ENCODE results near the gene RANGRF.

Gene RANGRF

DNA sequence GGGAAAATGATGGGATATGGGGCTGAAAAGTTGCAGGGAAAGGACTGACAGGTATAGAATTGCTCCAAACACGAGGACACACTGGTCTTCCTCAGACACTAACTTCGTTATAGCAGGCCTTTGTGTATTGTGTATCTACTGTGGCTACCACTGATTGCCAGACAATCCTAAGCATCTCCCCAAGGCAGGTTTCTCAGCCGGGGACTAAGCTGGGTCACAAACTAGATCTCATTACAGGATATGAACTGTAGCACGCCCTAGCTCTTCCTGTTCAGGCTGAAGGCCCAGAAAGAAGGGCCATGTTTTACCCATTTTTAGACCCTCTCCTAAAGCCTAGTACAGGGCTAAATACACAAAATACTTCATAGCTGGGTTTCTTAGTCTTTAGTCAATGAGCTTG is 5.1 kb upstream of the RANGRF start:
- H3K4me2 ChIP-seq (ENCODE audit: low read length): no peak overlapping the region
- H3K27ac ChIP-seq (ENCODE audit: low read length): no peak overlapping the region
- no peaks in the 10 kb centered on the region for H3K79me2 ChIP-seq (ENCODE audit: low read length)
- no peaks in the 10 kb centered on the region for H3K36me3 ChIP-seq (replicated peaks; ENCODE audit: low read depth, low read length)
- H3K9ac ChIP-seq (ENCODE audit: low read length): no peak overlapping the region
- no peaks in the 10 kb centered on the region for H4K20me1 ChIP-seq (ENCODE audit: insufficient read depth, low read length)
- TF ChIP-seq EZH2phosphoT487 (IDR thresholded peaks at IDR 0.05; ENCODE audit: low read depth): no peak
- TF ChIP-seq, protein P1, sequence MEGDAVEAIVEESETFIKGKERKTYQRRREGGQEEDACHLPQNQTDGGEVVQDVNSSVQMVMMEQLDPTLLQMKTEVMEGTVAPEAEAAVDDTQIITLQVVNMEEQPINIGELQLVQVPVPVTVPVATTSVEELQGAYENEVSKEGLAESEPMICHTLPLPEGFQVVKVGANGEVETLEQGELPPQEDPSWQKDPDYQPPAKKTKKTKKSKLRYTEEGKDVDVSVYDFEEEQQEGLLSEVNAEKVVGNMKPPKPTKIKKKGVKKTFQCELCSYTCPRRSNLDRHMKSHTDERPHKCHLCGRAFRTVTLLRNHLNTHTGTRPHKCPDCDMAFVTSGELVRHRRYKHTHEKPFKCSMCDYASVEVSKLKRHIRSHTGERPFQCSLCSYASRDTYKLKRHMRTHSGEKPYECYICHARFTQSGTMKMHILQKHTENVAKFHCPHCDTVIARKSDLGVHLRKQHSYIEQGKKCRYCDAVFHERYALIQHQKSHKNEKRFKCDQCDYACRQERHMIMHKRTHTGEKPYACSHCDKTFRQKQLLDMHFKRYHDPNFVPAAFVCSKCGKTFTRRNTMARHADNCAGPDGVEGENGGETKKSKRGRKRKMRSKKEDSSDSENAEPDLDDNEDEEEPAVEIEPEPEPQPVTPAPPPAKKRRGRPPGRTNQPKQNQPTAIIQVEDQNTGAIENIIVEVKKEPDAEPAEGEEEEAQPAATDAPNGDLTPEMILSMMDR (IDR thresholded peaks at IDR 0.05; ENCODE audit: low read depth, low read length): no peak
- H3K9me3 ChIP-seq (ENCODE audit: insufficient read depth, low read length): no peaks in the 10 kb centered on the region
- H3K4me1 ChIP-seq (ENCODE audit: low read length): peaks cover 12% of the 10 kb centered on the region
- H2AFZ ChIP-seq (ENCODE audit: low read depth, low read length): no peak overlapping the region
- H3K4me3 ChIP-seq (ENCODE audit: low read length): no peak overlapping the region
- H3K27me3 ChIP-seq (ENCODE audit: low read depth, low read length): no peaks in the 10 kb centered on the region

DNA sequence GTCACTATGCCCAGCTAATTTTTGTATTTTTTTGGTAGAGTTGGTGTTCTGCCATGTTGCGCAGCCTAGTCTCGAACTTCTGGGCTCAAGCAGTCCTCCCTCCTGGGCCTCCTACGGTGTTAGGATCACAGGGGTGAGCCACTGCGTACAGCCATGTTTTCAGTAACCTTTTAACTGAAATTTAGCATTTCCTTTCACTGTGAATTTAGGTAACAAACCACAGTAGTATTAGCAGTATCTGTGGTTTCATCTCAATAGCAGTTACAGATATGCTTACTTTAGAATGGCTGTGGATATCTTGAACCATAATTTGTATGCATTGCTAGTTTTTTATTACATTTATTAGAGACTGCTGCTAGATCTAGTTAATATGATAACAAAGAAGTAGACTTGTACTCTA is 4.3 kb upstream of the RANGRF start:
- Histone ChIP-seq H3K4me3 (ENCODE audit: low read length) (no peak overlapping the region), H3K79me2 (ENCODE audit: low read length) (peaks cover 1% of the 10 kb centered on the region; the same call in 1 of the 2 replicates)
- TF ChIP-seq EZH2phosphoT487 (IDR thresholded peaks at IDR 0.05; ENCODE audit: low read depth): no peak
- TF ChIP-seq, protein P1 (IDR thresholded peaks at IDR 0.05; ENCODE audit: low read depth, low read length): no peak

GRCh38 chr17:8285270-8286181 is 2.9 kb upstream of the RANGRF start:
- Histone ChIP-seq H3K9ac (ENCODE audit: low read length) (no peak overlapping the region), H4K20me1 (ENCODE audit: insufficient read depth, low read length) (no peaks in the 10 kb centered on the region), H3K36me3 (replicated peaks; ENCODE audit: low read depth, low read length) (no peaks in the 10 kb centered on the region), H3K27ac (ENCODE audit: low read length) (no peak overlapping the region), H3K4me3 (ENCODE audit: low read length) (no peak overlapping the region), H3K4me1 (ENCODE audit: low read length) (peaks cover 18% of the 10 kb centered on the region), H3K27me3 (ENCODE audit: low read depth, low read length) (no peaks in the 10 kb centered on the region), H2AFZ (ENCODE audit: low read depth, low read length) (no peak overlapping the region), H3K4me2 (ENCODE audit: low read length) (no peak overlapping the region), H3K79me2 (ENCODE audit: low read length) (peaks cover 8% of the 10 kb centered on the region; the same call in 1 of the 2 replicates), H3K9me3 (ENCODE audit: insufficient read depth, low read length) (no peaks in the 10 kb centered on the region)
- TF ChIP-seq EZH2phosphoT487 (IDR thresholded peaks at IDR 0.05; ENCODE audit: low read depth): no peak
- TF ChIP-seq, protein P1 (IDR thresholded peaks at IDR 0.05; ENCODE audit: low read depth, low read length): no peak

More for the DNA sequence above, 4.3 kb upstream of the RANGRF start:
- H3K9me3 ChIP-seq (ENCODE audit: insufficient read depth, low read length): no peaks in the 10 kb centered on the region
- H3K36me3 ChIP-seq (replicated peaks; ENCODE audit: low read depth, low read length): no peaks in the 10 kb centered on the region
- no peak overlapping the region for H3K4me2 ChIP-seq (ENCODE audit: low read length)
- H3K4me1 ChIP-seq (ENCODE audit: low read length): peaks cover 12% of the 10 kb centered on the region
- H4K20me1 ChIP-seq (ENCODE audit: insufficient read depth, low read length): no peaks in the 10 kb centered on the region
- H3K9ac ChIP-seq (ENCODE audit: low read length): no peak overlapping the region
- H2AFZ ChIP-seq (ENCODE audit: low read depth, low read length): no peak overlapping the region
- H3K27ac ChIP-seq (ENCODE audit: low read length): no peak overlapping the region
- H3K27me3 ChIP-seq (ENCODE audit: low read depth, low read length): no peaks in the 10 kb centered on the region

- Histone ChIP-seq H3K4me1 (ENCODE audit: low read length) (peaks cover 18% of the 10 kb centered on the region), H4K20me1 (ENCODE audit: insufficient read depth, low read length) (no peaks in the 10 kb centered on the region), H3K27me3 (ENCODE audit: low read depth, low read length) (no peaks in the 10 kb centered on the region), H3K79me2 (ENCODE audit: low read length) (peaks cover 8% of the 10 kb centered on the region; the same call in 1 of the 2 replicates), H3K4me3 (ENCODE audit: low read length) (peak overlapping the region; percentile 99), H3K36me3 (replicated peaks; ENCODE audit: low read depth, low read length) (no peaks in the 10 kb centered on the region), H3K4me2 (ENCODE audit: low read length) (peak overlapping the region; percentile 99), H3K9ac (ENCODE audit: low read length) (peak overlapping the region; percentile 95), H3K27ac (ENCODE audit: low read length) (no peak overlapping the region), H3K9me3 (ENCODE audit: insufficient read depth, low read length) (no peaks in the 10 kb centered on the region), H2AFZ (ENCODE audit: low read depth, low read length) (0 out of 2 replicates have a peak overlapping the region, but pooled peaks have one; percentile 95)
- TF ChIP-seq EZH2phosphoT487 (IDR thresholded peaks at IDR 0.05; ENCODE audit: low read depth): no peak
- TF ChIP-seq, protein P1 (IDR thresholded peaks at IDR 0.05; ENCODE audit: low read depth, low read length): no peak
Measured at GRCh38 chr17:8287651-8288335, 677 bp upstream of the RANGRF start.

Data from OCI-LY3 (cell line).